Hypothalamus (tissue), 51 donors: ENCODE measurements around the gene STMND1.
"Not testable (repeated sequence)": the region's sequence is repeated elsewhere in the genome, so short reads cannot be mapped to it uniquely, and the experiment has no call there.

ENCODE experiments used
- DNase-seq, 51 donors: peaks; one replicate each; lab custom pipeline; 2025; lab: John Stamatoyannopoulos, UW

STMND1 gene

GRCh38 chr6:17101422-17102257 lies at the start of gene STMND1:
STMND1 (plus strand) TSS chr6:17102050; CDS start chr6:17102258, 208 bp downstream.
- DNase-seq: peak in 7 of 51 donors; percentile 9 to 38 (median 25)

GRCh38 chr6:17054647-17055046 lies 47.2 kb upstream of the STMND1 start:
- no peak for DNase-seq

GRCh38 chr6:17057322-17057721 lies 44.5 kb upstream of the STMND1 start:
- no peak for DNase-seq

- no peak for DNase-seq
Measured at GRCh38 chr6:17058550-17058949, 43.3 kb upstream of the STMND1 start.

GRCh38 chr6:17059022-17059421 lies 42.8 kb upstream of the STMND1 start:
- DNase-seq: no peak

GRCh38 chr6:17059850-17060249 lies 42.0 kb upstream of the STMND1 start:
- DNase-seq: no peak

GRCh38 chr6:17061097-17061496 lies 40.8 kb upstream of the STMND1 start:
- DNase-seq: no peak

GRCh38 chr6:17062871-17063440 lies 38.9 kb upstream of the STMND1 start:
- no peak for DNase-seq

- DNase-seq: no peak
Measured at GRCh38 chr6:17064975-17065374, 36.9 kb upstream of the STMND1 start.

- DNase-seq: no peak
Measured at GRCh38 chr6:17066610-17067009, 35.2 kb upstream of the STMND1 start.

- not testable (repeated sequence) for DNase-seq
Measured at GRCh38 chr6:17068972-17069371, 32.9 kb upstream of the STMND1 start.

GRCh38 chr6:17070400-17070799 lies 31.4 kb upstream of the STMND1 start:
- DNase-seq: not testable (repeated sequence)

- not testable (repeated sequence) for DNase-seq
Measured at GRCh38 chr6:17073596-17073995, 28.3 kb upstream of the STMND1 start.

GRCh38 chr6:17081273-17081672 lies 20.6 kb upstream of the STMND1 start:
- DNase-seq: no peak

- peak in 1 of 51 donors; percentile 21 for DNase-seq
Measured at GRCh38 chr6:17081860-17082508, 19.9 kb upstream of the STMND1 start.

GRCh38 chr6:17083397-17083796 lies 18.5 kb upstream of the STMND1 start:
- no peak for DNase-seq

- DNase-seq: peak in 28 of 51 donors; percentile 6 to 73 (median 31)
Measured at GRCh38 chr6:17086469-17086868, 15.4 kb upstream of the STMND1 start.

- no peak for DNase-seq
Measured at GRCh38 chr6:17088091-17088611, 13.7 kb upstream of the STMND1 start.

GRCh38 chr6:17091122-17091521 lies 10.7 kb upstream of the STMND1 start:
- no peak for DNase-seq

GRCh38 chr6:17093686-17094085 lies 8.2 kb upstream of the STMND1 start:
- peak in 1 of 51 donors; percentile 7 for DNase-seq

GRCh38 chr6:17096096-17096495 lies 5.8 kb upstream of the STMND1 start:
- peak in 2 of 51 donors; percentile 8 to 12 for DNase-seq
